ENCODE data around the gene BST1.

The BST1 gene

DNA sequence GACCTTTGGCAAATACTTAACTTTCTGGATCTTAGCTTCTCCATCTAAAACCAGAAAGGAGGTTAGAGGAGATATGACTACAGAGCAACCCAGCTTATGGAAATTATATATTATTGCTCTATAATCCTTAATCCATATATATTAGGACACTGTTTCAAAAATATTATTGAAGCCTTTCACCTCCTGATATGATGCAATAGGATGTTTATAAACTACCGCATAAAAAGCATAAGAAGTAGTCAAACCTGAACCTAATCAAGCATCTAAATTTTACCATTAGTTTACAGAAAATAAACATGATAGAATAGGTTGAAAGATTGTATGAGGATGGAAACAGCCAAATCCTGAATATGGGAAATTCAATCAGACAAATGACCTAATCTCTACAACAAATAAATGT, 26.8 kb upstream of the BST1 start:
- no peak for DNase-seq (ENCODE audit: low spot score)

DNA sequence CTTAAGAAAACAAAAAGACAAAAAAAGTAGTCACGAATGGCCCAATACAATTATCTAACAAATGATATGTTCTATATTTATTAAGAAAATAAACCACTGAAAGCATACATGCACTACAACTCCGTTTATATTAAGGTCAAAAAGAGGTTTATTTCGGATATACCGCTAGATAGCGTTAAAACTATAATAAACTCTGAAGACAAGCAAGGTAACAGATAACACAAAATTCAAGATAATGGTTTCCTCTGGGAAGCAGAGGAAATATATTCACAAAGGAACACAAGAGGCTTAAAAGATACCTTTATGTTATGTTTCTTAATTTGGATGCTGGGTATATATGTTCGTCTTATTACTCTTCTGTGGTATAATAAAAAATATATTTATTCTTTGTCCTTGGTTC, 26.0 kb upstream of the BST1 start:
- no peak for DNase-seq (ENCODE audit: low spot score)

DNA sequence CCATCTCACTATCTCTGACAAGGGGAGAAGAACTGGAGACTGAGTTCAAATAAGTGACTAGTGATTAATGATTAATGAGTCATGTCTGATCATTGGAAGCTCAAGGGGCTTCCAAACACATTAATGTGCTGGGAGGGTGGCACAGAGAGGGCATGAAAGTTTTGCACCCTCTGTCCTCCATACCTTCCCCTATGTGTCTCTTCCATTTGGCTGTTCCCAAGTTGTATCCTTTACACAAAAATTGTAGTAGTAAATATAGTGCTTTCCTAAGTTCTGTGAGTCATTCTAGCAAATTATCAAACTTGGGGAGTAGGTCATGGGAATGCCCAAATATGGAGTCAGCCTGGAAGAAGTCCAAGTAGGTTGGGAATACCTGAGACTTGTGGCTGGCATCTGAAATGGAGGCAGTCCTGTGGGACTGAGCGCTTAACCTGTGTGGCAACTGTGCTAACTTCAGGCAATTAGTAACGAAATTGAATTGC, 25.3 kb upstream of the BST1 start:
- DNase-seq (ENCODE audit: low spot score), result no peak

DNA sequence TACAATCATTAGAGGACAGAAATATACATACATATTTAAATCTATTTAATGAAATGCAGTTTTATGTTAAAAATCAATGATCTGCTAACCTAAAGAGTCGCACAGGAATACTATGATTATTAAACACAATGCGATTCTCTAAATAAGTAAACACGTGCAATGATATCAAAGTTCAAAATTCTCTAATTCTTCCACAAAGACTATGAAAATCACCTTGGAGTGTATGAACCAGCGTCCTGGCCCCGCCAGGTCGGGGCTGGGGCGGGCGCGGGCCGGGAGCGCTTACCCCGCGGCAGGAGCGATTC, 21.8 kb upstream of the BST1 start:
- DNase-seq (ENCODE audit: low spot score), result no peak

DNA sequence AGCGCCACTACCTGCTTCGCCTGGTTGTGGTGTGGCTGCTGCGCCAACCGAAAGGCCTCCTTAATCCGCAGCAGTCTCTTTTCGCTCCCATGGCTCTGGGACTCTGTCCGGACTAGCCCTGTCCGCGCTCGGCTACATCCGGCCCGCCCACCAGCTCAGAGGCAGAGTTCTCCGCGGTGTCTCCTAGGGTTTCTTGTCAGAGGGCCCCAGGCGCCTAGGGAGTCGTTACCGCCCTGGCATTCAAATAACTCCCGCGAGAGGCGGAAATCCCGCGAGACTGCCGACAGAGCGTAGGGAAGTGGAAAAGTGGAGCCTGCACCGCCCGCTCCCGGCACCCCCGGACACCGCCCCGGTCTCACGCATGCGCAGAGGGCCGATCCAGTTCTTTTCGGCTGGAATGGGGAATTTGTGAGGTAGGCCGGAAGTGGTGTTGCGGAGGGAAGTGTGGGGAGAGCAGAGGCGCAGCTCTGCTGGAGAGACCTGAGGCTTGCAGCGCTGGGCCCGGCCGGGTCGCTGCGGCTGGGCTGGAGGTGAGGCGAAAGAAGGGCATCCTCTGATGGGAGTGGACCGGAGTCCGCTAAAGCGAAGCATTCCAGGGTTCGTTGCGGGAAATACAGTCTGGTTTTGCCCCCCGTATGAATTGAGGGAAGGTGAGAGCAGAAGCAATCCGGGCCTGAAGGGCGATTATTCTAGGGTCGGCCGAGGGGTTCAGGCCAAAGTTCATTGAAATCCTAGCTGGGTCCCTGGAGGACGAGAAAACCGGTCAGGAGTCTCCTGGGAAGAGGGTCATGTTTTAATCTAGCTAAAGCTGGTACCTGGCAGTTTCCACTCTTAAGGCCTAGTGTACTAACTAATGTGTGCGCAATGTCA, 21.3 kb upstream of the BST1 start, which contains the start of gene FAM200B:
FAM200B (plus strand) TSS at position 456 of the 870 bp plus-strand sequence. CDS start 5,151 bp downstream, outside the sequence.
- peak; percentile 89 for DNase-seq (ENCODE audit: low spot score)

DNA sequence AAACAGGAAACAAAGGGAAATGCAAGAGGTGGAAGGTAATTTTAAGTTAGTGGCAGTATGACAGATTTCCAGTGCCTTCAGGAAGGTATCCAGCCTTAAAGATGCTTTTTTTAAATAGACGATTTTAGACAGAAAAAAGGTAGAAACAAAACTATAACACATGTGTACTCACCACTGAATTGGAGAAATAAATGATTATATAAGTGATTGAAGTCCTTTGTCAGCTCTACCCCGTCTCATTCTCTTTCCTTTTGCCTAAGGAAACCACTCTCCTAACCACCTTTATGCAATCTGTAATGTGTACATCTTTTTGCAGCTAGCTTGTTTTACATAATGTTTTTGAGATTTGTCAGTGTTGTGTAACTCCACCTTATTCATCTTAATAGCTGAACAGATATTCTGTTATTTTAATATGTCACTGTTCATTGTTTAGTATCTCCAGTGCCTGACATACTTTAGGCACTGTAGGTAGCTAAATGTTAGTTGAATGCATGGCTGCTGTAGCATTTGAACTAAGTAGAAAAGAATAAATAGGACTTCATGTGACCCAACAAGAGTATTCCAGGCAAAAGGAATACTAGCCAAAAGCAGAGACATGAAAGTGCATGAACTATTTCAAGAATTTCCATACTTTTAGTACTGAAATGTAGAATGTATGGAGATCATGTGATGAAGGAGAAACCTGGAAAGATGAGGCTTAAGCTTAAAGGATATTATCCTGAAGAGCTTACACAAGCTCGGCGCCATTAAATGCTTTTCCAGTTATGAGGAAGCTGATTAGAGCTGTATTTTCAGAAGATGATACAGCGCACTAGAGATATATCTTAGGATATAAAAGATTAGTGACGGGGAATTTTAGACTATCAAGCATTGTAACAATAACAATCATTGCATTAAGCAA, 20.4 kb upstream of the BST1 start:
- no peak for DNase-seq (ENCODE audit: low spot score)

DNA sequence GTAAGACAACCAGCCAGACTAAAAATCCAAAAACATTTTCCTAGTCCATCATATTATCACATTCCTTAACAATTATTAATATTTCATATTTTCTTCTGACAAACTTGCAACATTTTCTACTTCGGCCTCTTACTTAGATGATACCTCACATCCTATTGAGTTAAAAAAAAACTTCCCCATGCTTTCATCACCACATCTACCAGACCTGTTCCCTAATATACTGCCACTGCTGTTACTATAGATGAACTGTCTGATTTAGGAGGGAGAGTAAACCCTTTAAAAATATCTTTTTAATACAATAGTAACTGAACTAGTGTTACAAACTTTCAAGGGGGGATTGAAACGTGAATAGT, 19.7 kb upstream of the BST1 start:
- DNase-seq (ENCODE audit: low spot score), result no peak

DNA sequence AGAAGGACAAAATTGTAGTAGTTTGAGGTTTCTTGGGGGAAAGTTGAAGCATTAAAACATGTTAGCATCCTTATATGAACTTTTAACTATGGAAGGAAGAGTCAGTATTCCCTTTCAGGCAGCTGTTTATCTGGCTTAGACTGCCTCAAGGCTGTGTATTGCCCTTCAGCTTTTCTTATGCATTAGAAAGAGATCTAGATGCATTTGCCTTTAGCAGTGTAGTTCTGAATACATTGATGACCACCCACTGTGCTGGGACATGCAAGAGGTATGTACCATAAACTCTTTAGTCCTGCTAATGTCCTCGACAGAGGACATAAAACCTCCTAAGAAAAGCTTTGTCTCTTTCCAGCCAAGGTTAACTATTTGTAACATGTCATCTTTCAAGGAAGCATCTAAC, 18.4 kb upstream of the BST1 start:
- no peak for DNase-seq (ENCODE audit: low spot score)

DNA sequence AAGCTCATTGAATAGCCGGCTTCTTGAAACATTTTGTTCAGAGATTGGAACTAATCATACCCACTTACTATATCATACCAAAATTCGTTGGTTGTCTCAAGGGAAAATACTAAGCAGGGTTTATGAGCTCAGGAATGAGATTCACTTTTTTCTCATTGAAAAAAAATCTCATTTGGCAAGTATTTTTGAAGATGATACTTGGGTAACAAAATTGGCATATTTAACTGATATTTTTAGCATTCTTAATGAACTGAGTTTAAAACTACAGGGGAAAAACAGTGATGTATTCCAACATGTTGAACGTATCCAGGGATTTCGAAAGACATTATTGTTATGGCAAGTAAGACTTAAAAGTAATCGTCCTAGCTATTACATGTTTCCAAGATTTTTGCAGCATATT, 14.8 kb upstream of the BST1 start:
- DNase-seq (ENCODE audit: low spot score), result no peak

DNA sequence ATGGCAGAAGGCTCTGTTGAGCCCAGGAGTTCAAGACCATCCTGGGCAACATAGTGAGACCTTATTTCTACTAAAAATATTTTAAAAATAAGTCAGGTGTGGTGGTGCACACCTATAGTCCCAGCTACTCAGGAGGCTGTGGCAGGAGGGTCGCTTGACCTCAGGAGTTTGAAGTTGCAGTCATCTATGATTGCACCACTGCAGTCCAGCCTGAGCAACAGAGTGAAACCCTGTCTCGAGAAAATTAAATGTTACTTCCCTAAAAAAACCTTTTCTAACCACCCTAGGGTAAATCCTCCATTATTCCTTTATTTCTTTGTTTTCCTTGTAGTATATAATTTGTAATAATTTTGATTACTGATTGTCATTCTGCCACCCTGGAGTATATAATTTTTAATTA, 13.3 kb upstream of the BST1 start:
- DNase-seq (ENCODE audit: low spot score), result no peak

DNA sequence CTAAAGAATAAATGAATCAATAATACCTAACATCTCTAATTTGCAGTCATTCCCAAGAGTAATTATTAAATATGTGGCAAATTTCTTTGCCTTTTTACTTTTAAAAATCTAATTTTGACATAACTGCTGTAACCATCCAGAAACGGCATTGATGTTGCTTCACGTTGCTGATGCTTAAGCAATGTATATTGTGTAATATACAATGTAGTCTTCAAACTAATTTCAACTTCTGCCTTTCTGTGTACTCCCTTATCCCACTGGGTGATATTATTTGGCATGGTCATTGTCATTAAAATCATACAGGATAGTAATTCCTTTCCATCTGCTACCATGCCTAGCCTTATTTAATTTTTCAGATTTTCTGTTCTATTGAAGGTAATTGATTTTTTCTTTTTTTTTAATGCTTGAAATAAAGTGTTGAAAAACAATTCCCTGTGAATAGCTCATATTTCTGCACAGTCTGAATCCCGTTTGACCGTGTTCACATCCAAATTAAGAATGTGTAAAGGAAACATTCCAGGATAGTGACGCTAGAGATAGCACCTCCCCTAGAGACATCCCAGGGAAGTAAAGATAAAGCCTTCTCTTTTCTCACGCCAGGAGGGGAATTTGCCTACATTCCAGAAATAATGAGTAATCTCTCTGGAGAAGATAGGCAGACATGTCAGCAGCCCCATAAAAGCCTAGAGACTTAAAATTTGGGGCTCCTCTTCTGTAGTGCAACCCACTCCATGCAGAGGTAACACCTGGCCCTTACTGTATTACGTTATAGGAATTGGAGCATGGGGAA, 12.7 kb upstream of the BST1 start:
- no peak for DNase-seq (ENCODE audit: low spot score)

DNA sequence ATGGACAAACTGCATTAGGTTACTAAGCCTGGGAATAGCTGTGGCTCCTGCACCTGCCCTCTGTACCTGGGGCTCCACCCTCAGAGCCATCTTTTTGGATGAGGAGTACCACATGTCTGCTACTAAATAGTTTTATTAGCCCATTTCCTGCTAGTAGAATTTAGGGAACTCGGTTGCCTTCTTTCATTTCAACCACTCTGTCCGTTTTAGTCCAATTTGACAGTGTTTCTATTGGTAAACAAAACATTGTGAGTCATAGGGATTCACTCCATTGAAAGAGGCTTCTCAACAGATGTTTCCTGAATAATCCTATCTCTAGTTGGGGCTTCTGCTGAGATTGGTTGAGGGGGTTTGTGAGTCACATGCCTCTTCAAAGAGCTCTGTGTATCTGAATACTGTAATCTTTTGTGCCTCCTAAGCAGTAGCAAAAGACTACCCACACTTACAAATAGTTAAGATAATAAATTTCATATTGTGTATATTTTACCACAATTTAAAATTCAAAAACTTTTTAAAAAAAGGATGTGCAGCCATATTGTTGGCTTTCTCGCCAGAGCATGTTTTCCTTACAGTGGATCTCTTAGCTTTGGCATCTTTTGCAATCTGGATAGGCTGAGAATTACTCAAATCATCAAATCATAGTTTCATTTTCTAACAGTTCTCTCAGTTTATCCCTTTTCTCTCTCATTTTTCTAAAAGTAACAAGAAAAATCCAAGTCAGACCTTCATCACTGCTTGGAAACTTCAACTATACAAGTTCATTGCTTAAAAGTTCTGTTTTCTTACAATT, 11.3 kb upstream of the BST1 start:
- no peak for DNase-seq (ENCODE audit: low spot score)

DNA sequence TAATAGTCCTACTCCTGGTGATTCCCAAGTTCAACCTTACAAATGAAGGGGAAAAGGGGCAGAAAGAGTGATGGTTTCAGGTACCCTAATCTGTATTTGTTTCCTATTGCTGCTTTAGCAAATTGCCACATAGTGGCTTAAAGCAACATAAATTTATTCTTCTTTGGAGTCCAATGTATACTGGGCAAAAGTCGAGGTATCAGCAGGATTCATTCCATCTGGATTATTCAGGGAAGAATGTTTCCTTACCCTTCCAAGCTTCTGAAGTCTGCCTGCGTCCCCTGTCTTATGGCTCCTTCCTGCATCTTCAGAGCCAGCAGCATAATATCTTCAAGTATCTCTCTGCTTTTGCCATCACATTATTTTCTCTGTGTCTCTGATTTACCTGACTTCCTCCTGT, 10.3 kb upstream of the BST1 start:
- no peak for DNase-seq (ENCODE audit: low spot score)

DNA sequence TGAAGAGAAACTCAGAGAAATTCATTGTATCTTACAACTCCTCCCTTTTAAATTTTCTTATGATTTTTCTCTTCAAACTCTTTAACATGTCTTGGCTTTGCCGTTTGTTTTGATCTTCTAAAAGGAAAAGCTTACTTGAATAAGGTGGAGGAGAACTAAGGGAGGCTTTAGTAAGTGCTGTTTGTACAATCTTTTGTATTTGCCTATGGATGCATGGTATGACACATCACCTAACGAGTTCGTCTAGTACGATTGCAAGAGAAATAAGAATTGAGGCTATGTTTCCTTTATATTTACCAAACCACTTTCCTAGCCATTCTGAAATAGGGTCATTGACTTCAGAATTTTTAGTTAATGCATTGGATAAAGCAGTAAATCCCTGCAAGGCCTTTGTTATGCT, 8.4 kb upstream of the BST1 start:
- no peak for DNase-seq (ENCODE audit: low spot score)

DNA sequence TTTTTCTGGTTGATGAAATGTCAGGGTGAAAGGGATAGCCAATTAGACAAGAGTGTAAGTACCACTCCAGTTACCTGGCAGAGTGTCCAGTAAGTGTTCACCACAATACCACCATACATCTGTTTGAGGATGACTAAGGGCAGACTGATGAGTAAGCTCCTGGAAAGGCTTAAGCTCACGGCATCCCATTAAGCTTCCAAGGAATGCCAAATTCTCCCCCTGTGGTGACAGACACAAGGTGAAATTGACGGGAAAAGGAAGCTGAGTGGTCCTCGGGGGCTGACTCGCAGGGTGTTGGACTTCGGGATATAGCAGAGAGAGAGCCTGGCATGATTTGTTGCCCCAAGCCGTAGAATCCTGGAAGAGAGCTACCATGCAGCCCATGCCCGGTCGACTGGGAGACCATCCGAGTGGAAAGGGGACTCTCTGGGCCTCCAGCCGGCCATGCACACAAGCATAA, 7.6 kb upstream of the BST1 start:
- DNase-seq (ENCODE audit: low spot score), result no peak

DNA sequence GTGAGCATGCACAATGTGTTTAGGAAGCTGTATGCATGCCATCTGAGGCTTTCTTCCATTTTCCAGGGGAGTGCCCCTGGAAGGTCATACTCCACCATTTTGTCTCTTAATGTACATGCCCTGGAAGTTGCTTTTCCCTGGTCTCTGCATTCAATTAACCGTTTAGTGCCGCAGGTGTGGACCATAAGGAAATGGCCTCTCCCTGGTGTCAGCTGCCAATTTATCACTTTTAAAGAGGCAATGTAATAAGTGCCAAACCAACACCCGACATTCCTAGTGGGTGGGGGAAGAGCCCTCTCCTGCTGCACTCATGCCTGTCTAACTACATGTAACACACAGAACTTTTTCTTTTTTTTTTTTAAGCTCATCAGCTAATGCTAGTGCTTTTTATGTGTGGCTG, 7.1 kb upstream of the BST1 start:
- no peak for DNase-seq (ENCODE audit: low spot score)

DNA sequence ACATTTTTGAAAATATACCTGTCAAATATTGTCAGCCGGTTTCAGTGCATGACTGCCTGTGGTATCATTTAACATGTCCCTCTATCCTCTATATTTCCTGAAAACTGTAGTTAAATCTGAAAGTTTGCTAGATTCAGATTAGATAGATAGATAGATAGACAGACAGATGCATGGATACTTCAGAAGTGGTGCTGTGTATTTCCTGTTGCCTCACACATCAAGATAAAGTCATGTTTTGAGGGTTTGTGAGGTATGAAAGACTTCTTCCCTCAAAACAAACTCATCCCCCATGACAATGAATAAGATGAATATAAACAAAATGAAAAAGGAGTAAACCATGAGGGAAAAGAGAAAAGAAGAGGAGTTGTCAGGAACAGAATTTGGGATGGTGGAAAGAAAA, 6.0 kb upstream of the BST1 start:
- no peak for DNase-seq (ENCODE audit: low spot score)

DNA sequence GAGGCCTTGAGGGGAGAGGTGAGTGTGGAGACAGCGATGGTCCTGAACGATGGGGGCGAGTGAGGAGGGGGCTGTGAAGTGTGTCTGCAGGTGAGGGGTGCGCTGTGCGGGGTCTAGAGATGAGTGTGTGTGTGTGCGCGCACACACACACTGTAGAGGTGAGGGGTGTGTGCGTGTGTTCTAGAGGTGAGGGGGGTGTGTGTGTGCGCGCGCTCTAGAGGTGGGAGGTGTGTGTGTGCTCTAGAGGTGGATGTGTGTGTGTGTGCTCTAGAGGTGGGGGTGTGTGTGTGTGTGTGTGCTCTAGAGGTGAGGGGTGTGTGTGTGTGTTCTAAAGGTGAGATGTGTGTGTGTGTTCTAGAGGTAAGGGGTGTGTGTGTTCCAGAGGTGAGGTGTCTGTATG, 574 bp downstream of the BST1 start:
- no peak for DNase-seq (ENCODE audit: low spot score)

DNA sequence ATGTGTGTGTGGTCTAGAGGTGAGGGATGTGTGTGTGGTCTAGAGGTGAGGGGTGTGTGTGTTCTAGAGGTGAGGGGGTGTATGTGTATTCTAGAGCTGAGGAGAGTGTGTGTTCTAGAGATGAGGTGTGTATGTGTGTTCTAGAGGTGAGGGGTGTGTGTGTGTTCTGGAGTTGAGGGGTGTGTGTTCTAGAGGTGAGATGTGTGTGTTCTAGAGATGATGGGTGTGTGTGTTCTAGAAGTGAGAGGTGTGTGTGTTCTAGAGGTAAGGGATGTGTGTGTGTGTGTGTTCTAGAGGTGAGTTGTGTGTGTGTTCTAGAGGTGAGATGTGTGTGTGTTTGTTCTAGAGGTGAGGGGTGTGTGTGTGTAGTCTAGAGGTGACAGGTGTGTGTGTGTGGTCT, 1.3 kb downstream of the BST1 start:
- DNase-seq (ENCODE audit: low spot score), result no peak

DNA sequence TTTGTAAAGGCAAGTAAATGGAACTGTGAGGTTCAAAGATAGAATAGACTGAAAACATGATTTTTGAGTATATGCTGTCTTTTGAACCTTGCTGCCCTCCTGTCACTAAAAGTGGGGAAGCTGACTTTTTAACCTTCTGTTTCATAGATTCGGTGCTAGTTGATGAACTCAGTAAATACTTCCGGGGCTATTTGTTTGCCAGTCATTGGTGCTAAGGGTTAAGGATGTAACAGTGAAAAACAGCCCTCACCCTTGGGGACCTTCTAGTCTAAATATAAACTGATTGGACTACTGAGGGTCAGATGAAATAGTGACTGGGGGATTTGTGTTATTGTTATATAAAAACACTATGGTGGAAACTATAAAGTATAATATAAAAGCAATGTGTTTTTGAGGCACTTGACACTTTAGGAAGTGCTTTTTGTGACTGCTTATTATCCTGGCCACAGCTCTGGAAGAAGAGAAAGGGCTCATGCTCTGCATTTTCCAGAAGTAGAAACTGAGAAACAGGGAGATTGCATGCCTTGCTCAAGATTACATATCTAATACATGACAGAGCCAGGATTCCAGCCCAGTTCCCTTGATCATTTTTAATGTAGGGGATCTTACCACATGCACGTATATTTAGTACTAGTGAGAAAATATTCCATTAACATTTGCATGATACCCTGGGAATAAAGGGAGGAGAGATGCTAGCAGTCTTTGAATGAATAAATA, 3.9 kb downstream of the BST1 start:
- DNase-seq (ENCODE audit: low spot score), result no peak

DNA sequence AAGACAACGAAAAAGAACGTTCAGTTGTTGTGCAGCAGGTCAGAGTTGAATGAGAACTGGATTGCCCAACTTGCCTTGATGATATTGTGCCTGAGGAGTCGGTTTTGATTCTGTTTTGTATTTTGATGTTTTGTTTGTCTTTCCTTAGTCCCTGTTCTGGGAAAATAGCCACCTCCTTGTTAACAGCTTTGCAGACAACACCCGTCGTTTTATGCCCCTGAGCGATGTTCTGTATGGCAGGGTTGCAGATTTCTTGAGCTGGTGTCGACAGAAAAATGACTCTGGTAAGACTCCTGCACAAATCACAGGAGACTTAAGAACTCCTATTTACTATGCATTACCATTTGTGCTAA, 4.5 kb downstream of the BST1 start:
- no peak for DNase-seq (ENCODE audit: low spot score)
